MCF 10A (cell line): Measurements from ENCODE around the gene BAHCC1. TPM values are rescaled to one million over a fixed set of nuclear protein-coding genes. Genes with fewer than 3 reads are reported as not detected.
A peak's percentile ranks its signal among the peaks of the same experiment; 100 is the strongest.

Experiments
- BruUV-seq: library from RNA; stranded (reverse); fragments of 400-500 nt; replicated peaks from 2 replicates; lab custom pipeline; 2021; lab: Mats Ljungman, UMichigan
- CTCF ChIA-PET: fragments of 300-600 bp; sonication (Branson Sonifier 250); formaldehyde crosslinking; extraction: SDS; loops from one replicate; lab custom pipeline; 2021; ENCODE audit warnings: antibody characterized with exemption, inconsistent platforms; lab: Yijun Ruan, JAX
- POLR2A ChIA-PET: fragments of 300-600, 350-650 bp; sonication (Branson Sonifier 250); formaldehyde crosslinking; extraction: SDS; loops from one replicate; lab custom pipeline; 2020; ENCODE audit warnings: antibody characterized with exemption, inconsistent platforms; lab: Yijun Ruan, JAX
- DNase-seq: peaks from one replicate; pipeline ENCODE4 v3.0.0-alpha.2; 2018; ENCODE audit not compliant: unreplicated experiment
- H3K27ac Mint-ChIP-seq: one replicate; pipeline ENCODE4 v1.8.0; 2022; ENCODE audit warnings: mild to moderate bottlenecking, low read depth, mixed read lengths; ENCODE audit not compliant: unreplicated experiment
- H3K27me3 Mint-ChIP-seq: one replicate; pipeline ENCODE4 v1.8.0; 2022; ENCODE audit warnings: mixed read lengths; ENCODE audit not compliant: insufficient read depth, unreplicated experiment
- H3K36me3 Mint-ChIP-seq: one replicate; pipeline ENCODE4 v1.8.0; 2022; ENCODE audit warnings: mild to moderate bottlenecking, moderate library complexity, mixed read lengths; ENCODE audit not compliant: insufficient read depth, unreplicated experiment
- H3K4me1 Mint-ChIP-seq: one replicate; pipeline ENCODE4 v1.8.0; 2022; ENCODE audit warnings: mixed read lengths; ENCODE audit not compliant: insufficient read depth, unreplicated experiment
- H3K4me3 Mint-ChIP-seq: one replicate; pipeline ENCODE4 v1.8.0; 2022; ENCODE audit warnings: mild to moderate bottlenecking, moderate library complexity, mixed read lengths; ENCODE audit not compliant: unreplicated experiment
- H3K9me3 Mint-ChIP-seq: one replicate; pipeline ENCODE4 v1.8.0; 2022; ENCODE audit warnings: mixed read lengths; ENCODE audit not compliant: unreplicated experiment
- intact Hi-C: fragments of 100-400 bp; cut with micrococcal nuclease; formaldehyde crosslinking; loops from 2 replicates; pipeline ENCODE4 v1.14.1; 2022
- total RNA-seq: library from RNA; stranded (reverse); gene quantifications from 2 replicates; pipeline ENCODE4 v1.2.3, GENCODE V29; 2022
- TF ChIP-seq, protein P1 (sequence below): fragments of 200-600 bp; IDR thresholded peaks from one replicate; pipeline ENCODE4 v1.8.0; 2022; ENCODE audit warnings: antibody characterized with exemption, mild to moderate bottlenecking; ENCODE audit not compliant: unreplicated experiment

BAHCC1 gene
- total RNA-seq, 1 experiment from 2014 or later, result 7.4 TPM

GRCh38 chr17:81419319-81419885 is 24.1 kb downstream of the BAHCC1 start:
- ChIA-PET POLR2A (interaction anchor here (0.6 to 2.5 kb wide), 9 partner anchors 10 to 99 kb away, joined by 3 to 12 read pairs (median 3); partner anchors contain the start of gene BAHCC1), CTCF (interaction anchor here (0.7 kb wide), 1 partner anchor 23 kb away, joined by 5 read pairs; no protein-coding TSS in a partner anchor)
- TF ChIP-seq, protein P1, sequence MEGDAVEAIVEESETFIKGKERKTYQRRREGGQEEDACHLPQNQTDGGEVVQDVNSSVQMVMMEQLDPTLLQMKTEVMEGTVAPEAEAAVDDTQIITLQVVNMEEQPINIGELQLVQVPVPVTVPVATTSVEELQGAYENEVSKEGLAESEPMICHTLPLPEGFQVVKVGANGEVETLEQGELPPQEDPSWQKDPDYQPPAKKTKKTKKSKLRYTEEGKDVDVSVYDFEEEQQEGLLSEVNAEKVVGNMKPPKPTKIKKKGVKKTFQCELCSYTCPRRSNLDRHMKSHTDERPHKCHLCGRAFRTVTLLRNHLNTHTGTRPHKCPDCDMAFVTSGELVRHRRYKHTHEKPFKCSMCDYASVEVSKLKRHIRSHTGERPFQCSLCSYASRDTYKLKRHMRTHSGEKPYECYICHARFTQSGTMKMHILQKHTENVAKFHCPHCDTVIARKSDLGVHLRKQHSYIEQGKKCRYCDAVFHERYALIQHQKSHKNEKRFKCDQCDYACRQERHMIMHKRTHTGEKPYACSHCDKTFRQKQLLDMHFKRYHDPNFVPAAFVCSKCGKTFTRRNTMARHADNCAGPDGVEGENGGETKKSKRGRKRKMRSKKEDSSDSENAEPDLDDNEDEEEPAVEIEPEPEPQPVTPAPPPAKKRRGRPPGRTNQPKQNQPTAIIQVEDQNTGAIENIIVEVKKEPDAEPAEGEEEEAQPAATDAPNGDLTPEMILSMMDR, result no peak
- Mint-ChIP-seq H3K27ac (no peak overlapping the region), H3K4me3 (peak overlapping the region; percentile 59), H3K27me3 (no peaks in the 10 kb centered on the region), H3K36me3 (no peaks in the 10 kb centered on the region), H3K9me3 (no peaks in the 10 kb centered on the region), H3K4me1 (peaks cover 14% of the 10 kb centered on the region)
- no TSS peak for BruUV-seq
- peak; percentile 93 for DNase-seq
- intact Hi-C loops, result no loop called here

DNA sequence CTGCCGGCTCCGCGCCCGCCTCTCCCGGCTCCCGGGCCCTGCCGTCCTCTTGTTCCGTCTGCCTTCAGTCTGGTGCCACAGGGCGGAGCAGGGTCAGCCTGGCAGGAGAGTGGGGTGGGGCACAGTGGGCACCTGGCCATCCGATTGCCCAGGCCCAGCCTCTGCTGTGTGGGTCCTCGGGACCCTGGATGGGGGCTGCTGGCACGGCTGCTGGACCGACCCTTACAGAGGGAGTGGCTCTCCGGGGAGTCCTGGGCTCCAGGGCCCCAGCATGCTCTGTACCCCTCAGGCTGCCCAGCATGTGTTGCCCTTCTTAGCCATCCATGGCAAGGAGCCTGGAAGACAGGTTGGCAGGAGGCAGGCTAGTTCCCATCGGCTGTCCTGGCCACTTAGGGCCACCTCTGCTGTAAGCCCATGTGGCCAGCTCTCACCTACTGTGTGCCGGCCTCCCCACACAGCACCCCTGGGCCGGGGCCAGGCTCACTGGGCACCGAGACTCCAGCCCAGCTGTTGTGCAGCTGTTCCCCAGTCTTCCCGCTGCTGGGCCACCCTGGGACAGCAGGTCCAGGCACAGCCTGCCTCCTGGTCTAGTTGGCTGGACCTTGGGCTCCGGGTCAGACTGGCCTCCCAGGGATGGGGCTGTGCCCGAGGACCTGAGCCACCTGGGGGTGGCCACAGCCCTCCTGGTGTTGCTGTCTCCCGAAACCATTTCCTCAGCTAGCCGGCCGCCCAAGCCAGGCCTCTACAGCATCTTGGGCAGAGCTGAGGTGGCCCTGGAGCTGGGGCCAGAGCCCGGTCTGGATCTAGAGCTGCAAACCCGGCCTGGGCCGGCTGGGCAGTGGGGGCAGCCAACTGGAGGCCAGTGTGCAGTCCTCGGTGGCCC is 24.9 kb downstream of the BAHCC1 start:
- H3K4me1 Mint-ChIP-seq, result peaks cover 14% of the 10 kb centered on the region
- TF ChIP-seq, protein P1, result no peak
- intact Hi-C loops, result no loop called here
- peak; percentile 50 for DNase-seq
- H3K27ac Mint-ChIP-seq, result no peak overlapping the region
- no peaks in the 10 kb centered on the region for H3K9me3 Mint-ChIP-seq
- TSS peak; percentile 80 for BruUV-seq
- H3K4me3 Mint-ChIP-seq, result peak overlapping the region; percentile 59
- no peaks in the 10 kb centered on the region for H3K27me3 Mint-ChIP-seq
- H3K36me3 Mint-ChIP-seq, result no peaks in the 10 kb centered on the region
- POLR2A ChIA-PET, result interaction anchor here (0.8 to 2.5 kb wide), 6 partner anchors 9 to 27 kb away, joined by 3 to 12 read pairs (median 3); partner anchors contain the start of gene BAHCC1
- CTCF ChIA-PET, result interaction anchor here (0.7 to 1.4 kb wide), 2 partner anchors 24 to 64 kb away, joined by 5 read pairs; no protein-coding TSS in a partner anchor

- intact Hi-C loops, result no loop called here
- no peak overlapping the region for H3K4me3 Mint-ChIP-seq
- DNase-seq, result peak; percentile 45
- no TSS peak for BruUV-seq
- ChIA-PET CTCF (interaction anchor here (1.4 kb wide), 1 partner anchor 64 kb away, joined by 5 read pairs; no protein-coding TSS in a partner anchor), POLR2A (interaction anchor here (0.8 to 2.5 kb wide), 3 partner anchors 9 to 23 kb away, joined by 3 to 12 read pairs (median 3); no protein-coding TSS in a partner anchor)
- H3K9me3 Mint-ChIP-seq, result no peaks in the 10 kb centered on the region
- TF ChIP-seq, protein P1, result no peak
- H3K27ac Mint-ChIP-seq, result no peak overlapping the region
- no peaks in the 10 kb centered on the region for H3K36me3 Mint-ChIP-seq
- H3K4me1 Mint-ChIP-seq, result peaks cover 14% of the 10 kb centered on the region
- H3K27me3 Mint-ChIP-seq, result no peaks in the 10 kb centered on the region
Observed at GRCh38 chr17:81420769-81421462, 25.7 kb downstream of the BAHCC1 start.
